Peyer's patch (tissue), 4 donors: Measurements from ENCODE around the gene ACTL6B. TPM values are rescaled to one million over a fixed set of nuclear protein-coding genes. Genes with fewer than 3 reads are reported as not detected.

Experiments used
- DNase-seq, 3 donors: peaks; one replicate each; pipeline ENCODE4 v3.0.0-alpha.2; 2017 to 2019
- H3K27ac ChIP-seq, 4 donors: fragments of 200-600 bp; sonication (generic); one replicate each; pipeline ENCODE4 v1.5.1; 2016 to 2019
- H3K27me3 ChIP-seq, 2 donors: fragments of 200-600 bp; sonication (generic); one replicate each; pipeline ENCODE4 v1.5.1; 2019
- H3K36me3 ChIP-seq, 3 donors: fragments of 200-600 bp; sonication (generic); one replicate each; pipeline ENCODE4 v1.5.1; 2016 to 2019
- H3K4me1 ChIP-seq, 4 donors: fragments of 200-600 bp; sonication (generic); one replicate each; pipeline ENCODE4 v1.5.1; 2016 to 2019
- H3K4me3 ChIP-seq, 4 donors: fragments of 200-600 bp; sonication (generic); 1 replicate in 3 of 4; 2 replicates in 1 of 4; pipeline ENCODE4 v1.5.1; 2016 to 2019; ENCODE audit warnings: mild to moderate bottlenecking in 1 of 4
- H3K9me3 ChIP-seq, 4 donors: fragments of 200-600 bp; sonication (generic); one replicate each; pipeline ENCODE4 v1.5.1; 2016 to 2019; ENCODE audit warnings: mild to moderate bottlenecking in 1 of 4
- CTCF ChIP-seq, 6 experiments: fragments of 450-650 bp in 4 of 6; fragments of 200-600 bp in 2 of 6; sonication (generic) in 1 of 6; IDR thresholded peaks; one replicate each; pipeline ENCODE4 v1.5.1; 2017 to 2019; ENCODE audit warnings: antibody characterized with exemption in 6 of 6, mild to moderate bottlenecking in 3 of 6, moderate library complexity in 1 of 6
- POLR2A ChIP-seq, 2 donors: fragments of 450-650 bp; IDR thresholded peaks; one replicate each; pipeline ENCODE4 v1.5.1; 2017; ENCODE audit warnings: antibody characterized with exemption in 2 of 2, mild to moderate bottlenecking in 2 of 2, moderate library complexity in 2 of 2
- total RNA-seq, 4 donors: library from RNA; depleted of rRNA; stranded (reverse); fragments of >200 nt; gene quantifications; one replicate each; pipeline ENCODE4 v1.1.0, GENCODE V29; 2016

Gene ACTL6B
- total RNA-seq, 4 donors from 2014 or later: not detected

GRCh38 chr7:100627238-100627549, 29.1 kb downstream of the ACTL6B start:
- Histone ChIP-seq H3K4me3 (peak overlapping the region in 2 of 4 donors; percentile 35), H3K36me3 (no peaks in the 10 kb centered on the region), H3K27me3 (no peaks in the 10 kb centered on the region), H3K9me3 (no peaks in the 10 kb centered on the region), H3K27ac (peak overlapping the region; percentile 51 to 71 (median 62)), H3K4me1 (peaks cover 0 to 12% (median 6%) of the 10 kb centered on the region in 4 donors)
- TF ChIP-seq CTCF (IDR thresholded peaks at IDR 0.05): no peak
- TF ChIP-seq POLR2A (IDR thresholded peaks at IDR 0.05): no peak
- no peak for DNase-seq

- Histone ChIP-seq H3K27me3 (no peaks in the 10 kb centered on the region), H3K4me1 (peaks cover 0 to 12% (median 6%) of the 10 kb centered on the region in 4 donors), H3K36me3 (no peaks in the 10 kb centered on the region), H3K9me3 (no peaks in the 10 kb centered on the region), H3K4me3 (peak overlapping the region; percentile 11 to 43 (median 35)), H3K27ac (peak overlapping the region; percentile 51 to 71 (median 62))
- TF ChIP-seq CTCF (IDR thresholded peaks at IDR 0.05) (no peak), POLR2A (IDR thresholded peaks at IDR 0.05) (peak in 1 of 2 donors; percentile 24)
- peak; percentile 86 to 95 (median 92) for DNase-seq
Observed at GRCh38 chr7:100626530-100627237, 29.6 kb downstream of the ACTL6B start.

- no peaks in the 10 kb centered on the region for H3K27me3 ChIP-seq
- TF ChIP-seq CTCF (IDR thresholded peaks at IDR 0.05) (no peak), POLR2A (IDR thresholded peaks at IDR 0.05) (no peak)
- H3K4me1 ChIP-seq: peaks cover 0 to 12% (median 6%) of the 10 kb centered on the region in 4 donors
- no peak for DNase-seq
- H3K36me3 ChIP-seq: no peaks in the 10 kb centered on the region
- peak overlapping the region; percentile 11 to 43 (median 35) for H3K4me3 ChIP-seq
- no peaks in the 10 kb centered on the region for H3K9me3 ChIP-seq
- peak overlapping the region in 3 of 4 donors; percentile 51 to 71 (median 67) for H3K27ac ChIP-seq
Observed at GRCh38 chr7:100626055-100626454, 30.2 kb downstream of the ACTL6B start.

- no peaks in the 10 kb centered on the region for H3K36me3 ChIP-seq
- no peak overlapping the region for H3K4me3 ChIP-seq
- no peak overlapping the region for H3K27ac ChIP-seq
- TF ChIP-seq CTCF (IDR thresholded peaks at IDR 0.05) (no peak), POLR2A (IDR thresholded peaks at IDR 0.05) (no peak)
- no peak for DNase-seq
- H3K27me3 ChIP-seq: no peaks in the 10 kb centered on the region
- peaks cover 0 to 12% (median 6%) of the 10 kb centered on the region in 4 donors for H3K4me1 ChIP-seq
- H3K9me3 ChIP-seq: no peaks in the 10 kb centered on the region
Observed at GRCh38 chr7:100623951-100624824, 32.1 kb downstream of the ACTL6B start.

GRCh38 chr7:100621554-100621953, 34.7 kb downstream of the ACTL6B start:
- TF ChIP-seq CTCF (IDR thresholded peaks at IDR 0.05) (no peak), POLR2A (IDR thresholded peaks at IDR 0.05) (no peak)
- Histone ChIP-seq H3K27ac (no peak overlapping the region), H3K4me3 (no peak overlapping the region), H3K36me3 (no peaks in the 10 kb centered on the region), H3K9me3 (no peaks in the 10 kb centered on the region), H3K4me1 (peaks cover 0 to 6% (median 3%) of the 10 kb centered on the region in 4 donors), H3K27me3 (no peaks in the 10 kb centered on the region)
- no peak for DNase-seq
